K562 (cell line): ENCODE results near the gene RACGAP1. TPM values are rescaled to one million over a fixed set of nuclear protein-coding genes. Genes with fewer than 3 reads are reported as not detected.

Experiments
- ATAC-seq: fragments of 200-7000 bp; cut with Tn5 transposase; 3 replicates; pipeline ENCODE4 v1.9.1; 2020; ENCODE audit warnings: moderate library complexity
- BruUV-seq: library from RNA; stranded (reverse); fragments of 400-500 nt; replicated peaks from 2 replicates; lab custom pipeline; 2021; lab: Mats Ljungman, UMichigan
- CTCF ChIA-PET: fragments of 300-600 bp; formaldehyde crosslinking; extraction: SDS; loops from one replicate; lab custom pipeline; 2021; ENCODE audit warnings: low intra/inter-chr PET ratio; lab: Yijun Ruan, JAX
- POLR2A ChIA-PET: fragments of 300-600, 350-650 bp; sonication (Branson Sonifier 250); formaldehyde crosslinking; extraction: SDS; loops from one replicate; lab custom pipeline; 2021; ENCODE audit warnings: antibody characterized with exemption, inconsistent platforms; lab: Yijun Ruan, JAX
- DNase-seq, 4 experiments: peaks; one replicate each; pipeline versions ENCODE4 v3.0.0 to v3.0.0-alpha.2; 2011 to 2018; ENCODE audit warnings: low spot score in 3 of 4, mixed read lengths in 3 of 4; ENCODE audit errors: extremely low read depth in 1 of 4
- FAIRE-seq: peaks from 2 replicates; lab custom pipeline; 2011; peaks lifted over from hg19 to GRCh38; lab: Jason Lieb, UNC
- H2AFZ ChIP-seq: 2 replicates; pipeline ENCODE4 v1.6.0; 2011; ENCODE audit warnings: low read depth, low read length, control low read depth, inconsistent platforms
- H3K27ac ChIP-seq: fragments of 200-600 bp; 3 replicates; pipeline ENCODE4 v1.8.0; 2011; ENCODE audit warnings: low read depth, mild to moderate bottlenecking, control low read depth, inconsistent platforms, low read length, moderate library complexity, mixed read lengths; ENCODE audit errors: extremely low read depth
- H3K27me3 ChIP-seq, 2 experiments: fragments of 300-600 bp in 1 of 2; 2 replicates in 1 of 2; 3 replicates in 1 of 2; pipeline versions ENCODE4 v1.6.0 to v1.8.0; 2011; ENCODE audit warnings: inconsistent platforms in 2 of 2, low read length in 2 of 2, mild to moderate bottlenecking in 1 of 2, mixed read lengths in 1 of 2, moderate library complexity in 1 of 2; ENCODE audit not compliant: control insufficient read depth in 2 of 2, insufficient read depth in 2 of 2
- H3K36me3 ChIP-seq: fragments of 300-600 bp; 3 replicates; pipeline ENCODE4 v1.8.0; 2011; ENCODE audit warnings: mild to moderate bottlenecking, low read length, inconsistent platforms; ENCODE audit not compliant: control insufficient read depth, insufficient read depth
- H3K4me1 ChIP-seq, 2 experiments: fragments of 200-600 bp in 1 of 2; replicated peaks in 1 of 2; 2 replicates in 1 of 2; 3 replicates in 1 of 2; pipeline versions ENCODE4 v1.5.1 to v1.8.0; 2011; ENCODE audit warnings: inconsistent platforms in 2 of 2, low read length in 2 of 2, mild to moderate bottlenecking in 1 of 2, mixed read lengths in 1 of 2, moderate library complexity in 1 of 2; ENCODE audit not compliant: control insufficient read depth in 2 of 2, insufficient read depth in 2 of 2
- H3K4me2 ChIP-seq: 2 replicates; pipeline ENCODE4 v1.6.1; 2011; ENCODE audit warnings: low read length, control low read depth, inconsistent platforms, mixed read lengths; ENCODE audit not compliant: insufficient read depth
- H3K4me3 ChIP-seq: fragments of 200-600 bp; sonication (generic), shearing (Covaris generic); 2 replicates; pipeline ENCODE4 v1.5.1; 2016; ENCODE audit warnings: control low read depth, inconsistent platforms
- H3K79me2 ChIP-seq: fragments of 200-600 bp; 3 replicates; pipeline ENCODE4 v1.8.0; 2011; ENCODE audit warnings: low read length, inconsistent platforms; ENCODE audit not compliant: control insufficient read depth, insufficient read depth
- H3K9ac ChIP-seq, 2 experiments: 2 replicates each; pipeline versions ENCODE4 v1.6.0 to v1.6.1; 2011; ENCODE audit warnings: low read depth in 2 of 2, low read length in 2 of 2, control low read depth in 1 of 2, inconsistent platforms in 1 of 2, mild to moderate bottlenecking in 1 of 2, mixed read lengths in 1 of 2; ENCODE audit not compliant: insufficient read depth in 1 of 2
- H3K9me1 ChIP-seq: one replicate; pipeline ENCODE4 v1.6.0; 2011; ENCODE audit warnings: inconsistent platforms, mild to moderate bottlenecking, low read length, moderate library complexity; ENCODE audit not compliant: control insufficient read depth, insufficient read depth
- H3K9me3 ChIP-seq: replicated peaks from 2 replicates; pipeline ENCODE4 v1.5.1; 2011; ENCODE audit warnings: low read depth, low read length, inconsistent platforms; ENCODE audit not compliant: control insufficient read depth, insufficient read depth
- H4K20me1 ChIP-seq: replicated peaks from 2 replicates; pipeline ENCODE4 v1.6.1; 2011; ENCODE audit warnings: low read length, inconsistent platforms, mixed read lengths; ENCODE audit not compliant: control insufficient read depth, insufficient read depth
- NR2C1 ChIP-seq, 2 experiments: fragments of 450-650 bp; IDR thresholded peaks; 2 replicates each; pipeline ENCODE4 v1.6.1; 2017; ENCODE audit warnings: mild to moderate bottlenecking in 2 of 2, antibody characterized with exemption in 1 of 2, inconsistent platforms in 1 of 2, missing compliant biosample characterization in 1 of 2, missing genetic modification characterization in 1 of 2
- TCF7 ChIP-seq: sonication (generic); IDR thresholded peaks from 2 replicates; pipeline ENCODE4 v1.6.1; 2016; ENCODE audit warnings: antibody characterized with exemption, borderline replicate concordance
- ZNF644 ChIP-seq: fragments of 200-800 bp; sonication (Bioruptor generic); IDR thresholded peaks from 2 replicates; pipeline ENCODE4 v1.6.1; 2016; ENCODE audit warnings: low read depth, missing genetic modification characterization, missing compliant biosample characterization
- WGBS: fragments of 100-300 bp; shearing (Covaris generic); methylation state at CpG from one replicate; pipeline ENCODE4 v1.1.6; 2016; ENCODE audit warnings: low coverage, mixed read lengths; ENCODE audit not compliant: insufficient coverage; ENCODE audit errors: missing lambda C conversion rate; 5-methylcytosine and 5-hydroxymethylcytosine counted together
- in situ Hi-C: fragments of 300-500 bp; cut with MboI; formaldehyde crosslinking; loops from 4 replicates; pipeline ENCODE4 v1.15.0; 2018; ENCODE audit warnings: inconsistent platforms, mixed read lengths
- intact Hi-C: fragments of 100-400 bp; cut with micrococcal nuclease; formaldehyde crosslinking; loops from 2 replicates; pipeline ENCODE4 v1.14.2; 2022
- polyA plus RNA-seq, 8 experiments: library from polyadenylated mRNA; depleted of rRNA in 4 of 8; stranded (reverse) in 5 of 8; unstranded in 3 of 8; fragments of >200 nt; fragmentation: Nextera tagmentation in 2 of 8; fragmentation: Illumina TruSeq in 1 of 8; extraction: Ambion mirVana in 2 of 8; extraction: Trizol in 1 of 8; gene quantifications; 2 replicates each; pipeline versions ENCODE4 v1.2.1 to v1.2.3, GENCODE V29; 2011 to 2014; ENCODE audit warnings: inconsistent platforms in 1 of 8, missing spikeins in 1 of 8
- total RNA-seq, 7 experiments: library from RNA; depleted of rRNA in 6 of 7; stranded (reverse); fragments of >200 nt in 6 of 7; fragmentation: Illumina TruSeq in 2 of 7; extraction: Trizol in 2 of 7; gene quantifications; 2 replicates each; pipeline versions ENCODE4 v1.2.1 to v1.2.3, GENCODE V29; 2011 to 2021; ENCODE audit warnings: low replicate concordance in 1 of 7
- TF ChIP-seq, protein P1 (sequence below): fragments of 450-650 bp; formaldehyde crosslinking; IDR thresholded peaks from 2 replicates; pipeline ENCODE4 v1.4.0; 2020; ENCODE audit warnings: mild to moderate bottlenecking, moderate library complexity
- TF ChIP-seq, protein P2 (sequence below): fragments of 450-650 bp; formaldehyde crosslinking; IDR thresholded peaks from 2 replicates; pipeline ENCODE4 v1.4.0; 2022; ENCODE audit warnings: missing genetic modification characterization
- TF ChIP-seq, protein P3 (sequence below): fragments of 450-650 bp; IDR thresholded peaks from 2 replicates; pipeline ENCODE4 v1.6.1; 2016; ENCODE audit warnings: mild to moderate bottlenecking, moderate library complexity

The RACGAP1 gene
- total and polyA plus RNA-seq, 9 of the 15 experiments (the other 6 are each of a cell fraction or from before 2014, with no cell fraction given) = 56.4 to 92.9 (median 71.8) TPM

DNA sequence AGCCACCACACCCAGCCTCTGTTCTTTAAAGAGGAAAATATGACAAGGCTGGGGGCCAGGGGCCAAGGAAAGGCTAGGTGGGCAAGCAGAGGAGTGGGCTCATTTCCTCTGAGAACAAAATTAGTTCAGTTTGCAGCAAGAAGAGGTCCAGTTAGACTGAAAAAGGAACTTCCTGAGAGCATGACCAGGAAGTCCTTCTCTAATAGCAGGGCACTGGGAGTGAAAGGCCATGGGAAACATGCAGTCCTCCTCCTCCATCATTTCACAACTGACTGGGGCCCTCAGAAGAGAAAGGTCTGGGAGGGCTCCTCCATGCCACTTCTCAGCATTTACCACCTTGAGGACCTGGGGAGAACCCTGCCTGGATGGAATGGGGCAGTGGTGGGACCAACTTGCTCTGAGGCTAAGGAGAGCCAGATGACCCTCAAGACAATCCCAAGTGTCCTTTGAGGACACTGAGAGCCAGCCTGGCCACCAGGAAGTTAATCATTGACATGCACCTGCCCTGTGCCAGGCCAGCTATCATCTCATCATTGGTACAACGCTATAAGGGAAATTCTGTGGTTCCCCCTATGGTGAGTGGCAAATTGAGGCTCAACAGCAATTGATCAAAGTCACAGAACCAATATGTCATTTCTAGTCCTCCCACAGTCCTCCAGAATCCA is 72.8 kb downstream of the RACGAP1 start:
- Histone ChIP-seq H3K9ac (no peak overlapping the region), H3K4me3 (no peak overlapping the region), H3K9me3 (no peaks in the 10 kb centered on the region), H4K20me1 (no peaks in the 10 kb centered on the region), H3K79me2 (no peaks in the 10 kb centered on the region), H3K27me3 (peaks cover 11 to 43% of the 10 kb centered on the region in 2 experiments; a peak in 3 of 5 replicates), H3K9me1 (no peaks in the 10 kb centered on the region), H2AFZ (no peak overlapping the region), H3K4me1 (peaks cover 0 to 25% of the 10 kb centered on the region in 2 experiments; a peak in 2 of 5 replicates), H3K36me3 (no peaks in the 10 kb centered on the region), H3K4me2 (no peak overlapping the region), H3K27ac (no peak overlapping the region)
- DNase-seq = no peak
- ChIA-PET POLR2A (interaction anchor here (0.6 kb wide), 1 partner anchor 13 kb away, joined by 4 read pairs; no protein-coding TSS in a partner anchor), CTCF (no interaction called here)
- ATAC-seq = no peak
- in situ Hi-C loops (no loop called here), intact Hi-C loops (no loop called here)
- no peak for FAIRE-seq
- BruUV-seq = no TSS peak
- WGBS = 0% methylated on average over 1 of the region's 1 CpG
- TF ChIP-seq TCF7 (no peak), ZNF644 (no peak), NR2C1 (IDR thresholded peaks at IDR 0.05) (no peak), NR2C1 (tag; IDR thresholded peaks at IDR 0.05) (no peak)
- TF ChIP-seq, protein P1, sequence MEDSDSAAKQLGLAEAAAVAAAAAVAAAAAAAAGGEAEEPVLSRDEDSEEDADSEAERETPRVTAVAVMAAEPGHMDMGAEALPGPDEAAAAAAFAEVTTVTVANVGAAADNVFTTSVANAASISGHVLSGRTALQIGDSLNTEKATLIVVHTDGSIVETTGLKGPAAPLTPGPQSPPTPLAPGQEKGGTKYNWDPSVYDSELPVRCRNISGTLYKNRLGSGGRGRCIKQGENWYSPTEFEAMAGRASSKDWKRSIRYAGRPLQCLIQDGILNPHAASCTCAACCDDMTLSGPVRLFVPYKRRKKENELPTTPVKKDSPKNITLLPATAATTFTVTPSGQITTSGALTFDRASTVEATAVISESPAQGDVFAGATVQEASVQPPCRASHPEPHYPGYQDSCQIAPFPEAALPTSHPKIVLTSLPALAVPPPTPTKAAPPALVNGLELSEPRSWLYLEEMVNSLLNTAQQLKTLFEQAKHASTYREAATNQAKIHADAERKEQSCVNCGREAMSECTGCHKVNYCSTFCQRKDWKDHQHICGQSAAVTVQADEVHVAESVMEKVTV (CRISPR knock-in tag) = no peak
- TF ChIP-seq, protein P2, sequence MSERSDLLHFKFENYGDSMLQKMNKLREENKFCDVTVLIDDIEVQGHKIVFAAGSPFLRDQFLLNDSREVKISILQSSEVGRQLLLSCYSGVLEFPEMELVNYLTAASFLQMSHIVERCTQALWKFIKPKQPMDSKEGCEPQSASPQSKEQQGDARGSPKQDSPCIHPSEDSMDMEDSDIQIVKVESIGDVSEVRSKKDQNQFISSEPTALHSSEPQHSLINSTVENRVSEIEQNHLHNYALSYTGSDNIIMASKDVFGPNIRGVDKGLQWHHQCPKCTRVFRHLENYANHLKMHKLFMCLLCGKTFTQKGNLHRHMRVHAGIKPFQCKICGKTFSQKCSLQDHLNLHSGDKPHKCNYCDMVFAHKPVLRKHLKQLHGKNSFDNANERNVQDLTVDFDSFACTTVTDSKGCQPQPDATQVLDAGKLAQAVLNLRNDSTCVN = no peak
- TF ChIP-seq, protein P3, sequence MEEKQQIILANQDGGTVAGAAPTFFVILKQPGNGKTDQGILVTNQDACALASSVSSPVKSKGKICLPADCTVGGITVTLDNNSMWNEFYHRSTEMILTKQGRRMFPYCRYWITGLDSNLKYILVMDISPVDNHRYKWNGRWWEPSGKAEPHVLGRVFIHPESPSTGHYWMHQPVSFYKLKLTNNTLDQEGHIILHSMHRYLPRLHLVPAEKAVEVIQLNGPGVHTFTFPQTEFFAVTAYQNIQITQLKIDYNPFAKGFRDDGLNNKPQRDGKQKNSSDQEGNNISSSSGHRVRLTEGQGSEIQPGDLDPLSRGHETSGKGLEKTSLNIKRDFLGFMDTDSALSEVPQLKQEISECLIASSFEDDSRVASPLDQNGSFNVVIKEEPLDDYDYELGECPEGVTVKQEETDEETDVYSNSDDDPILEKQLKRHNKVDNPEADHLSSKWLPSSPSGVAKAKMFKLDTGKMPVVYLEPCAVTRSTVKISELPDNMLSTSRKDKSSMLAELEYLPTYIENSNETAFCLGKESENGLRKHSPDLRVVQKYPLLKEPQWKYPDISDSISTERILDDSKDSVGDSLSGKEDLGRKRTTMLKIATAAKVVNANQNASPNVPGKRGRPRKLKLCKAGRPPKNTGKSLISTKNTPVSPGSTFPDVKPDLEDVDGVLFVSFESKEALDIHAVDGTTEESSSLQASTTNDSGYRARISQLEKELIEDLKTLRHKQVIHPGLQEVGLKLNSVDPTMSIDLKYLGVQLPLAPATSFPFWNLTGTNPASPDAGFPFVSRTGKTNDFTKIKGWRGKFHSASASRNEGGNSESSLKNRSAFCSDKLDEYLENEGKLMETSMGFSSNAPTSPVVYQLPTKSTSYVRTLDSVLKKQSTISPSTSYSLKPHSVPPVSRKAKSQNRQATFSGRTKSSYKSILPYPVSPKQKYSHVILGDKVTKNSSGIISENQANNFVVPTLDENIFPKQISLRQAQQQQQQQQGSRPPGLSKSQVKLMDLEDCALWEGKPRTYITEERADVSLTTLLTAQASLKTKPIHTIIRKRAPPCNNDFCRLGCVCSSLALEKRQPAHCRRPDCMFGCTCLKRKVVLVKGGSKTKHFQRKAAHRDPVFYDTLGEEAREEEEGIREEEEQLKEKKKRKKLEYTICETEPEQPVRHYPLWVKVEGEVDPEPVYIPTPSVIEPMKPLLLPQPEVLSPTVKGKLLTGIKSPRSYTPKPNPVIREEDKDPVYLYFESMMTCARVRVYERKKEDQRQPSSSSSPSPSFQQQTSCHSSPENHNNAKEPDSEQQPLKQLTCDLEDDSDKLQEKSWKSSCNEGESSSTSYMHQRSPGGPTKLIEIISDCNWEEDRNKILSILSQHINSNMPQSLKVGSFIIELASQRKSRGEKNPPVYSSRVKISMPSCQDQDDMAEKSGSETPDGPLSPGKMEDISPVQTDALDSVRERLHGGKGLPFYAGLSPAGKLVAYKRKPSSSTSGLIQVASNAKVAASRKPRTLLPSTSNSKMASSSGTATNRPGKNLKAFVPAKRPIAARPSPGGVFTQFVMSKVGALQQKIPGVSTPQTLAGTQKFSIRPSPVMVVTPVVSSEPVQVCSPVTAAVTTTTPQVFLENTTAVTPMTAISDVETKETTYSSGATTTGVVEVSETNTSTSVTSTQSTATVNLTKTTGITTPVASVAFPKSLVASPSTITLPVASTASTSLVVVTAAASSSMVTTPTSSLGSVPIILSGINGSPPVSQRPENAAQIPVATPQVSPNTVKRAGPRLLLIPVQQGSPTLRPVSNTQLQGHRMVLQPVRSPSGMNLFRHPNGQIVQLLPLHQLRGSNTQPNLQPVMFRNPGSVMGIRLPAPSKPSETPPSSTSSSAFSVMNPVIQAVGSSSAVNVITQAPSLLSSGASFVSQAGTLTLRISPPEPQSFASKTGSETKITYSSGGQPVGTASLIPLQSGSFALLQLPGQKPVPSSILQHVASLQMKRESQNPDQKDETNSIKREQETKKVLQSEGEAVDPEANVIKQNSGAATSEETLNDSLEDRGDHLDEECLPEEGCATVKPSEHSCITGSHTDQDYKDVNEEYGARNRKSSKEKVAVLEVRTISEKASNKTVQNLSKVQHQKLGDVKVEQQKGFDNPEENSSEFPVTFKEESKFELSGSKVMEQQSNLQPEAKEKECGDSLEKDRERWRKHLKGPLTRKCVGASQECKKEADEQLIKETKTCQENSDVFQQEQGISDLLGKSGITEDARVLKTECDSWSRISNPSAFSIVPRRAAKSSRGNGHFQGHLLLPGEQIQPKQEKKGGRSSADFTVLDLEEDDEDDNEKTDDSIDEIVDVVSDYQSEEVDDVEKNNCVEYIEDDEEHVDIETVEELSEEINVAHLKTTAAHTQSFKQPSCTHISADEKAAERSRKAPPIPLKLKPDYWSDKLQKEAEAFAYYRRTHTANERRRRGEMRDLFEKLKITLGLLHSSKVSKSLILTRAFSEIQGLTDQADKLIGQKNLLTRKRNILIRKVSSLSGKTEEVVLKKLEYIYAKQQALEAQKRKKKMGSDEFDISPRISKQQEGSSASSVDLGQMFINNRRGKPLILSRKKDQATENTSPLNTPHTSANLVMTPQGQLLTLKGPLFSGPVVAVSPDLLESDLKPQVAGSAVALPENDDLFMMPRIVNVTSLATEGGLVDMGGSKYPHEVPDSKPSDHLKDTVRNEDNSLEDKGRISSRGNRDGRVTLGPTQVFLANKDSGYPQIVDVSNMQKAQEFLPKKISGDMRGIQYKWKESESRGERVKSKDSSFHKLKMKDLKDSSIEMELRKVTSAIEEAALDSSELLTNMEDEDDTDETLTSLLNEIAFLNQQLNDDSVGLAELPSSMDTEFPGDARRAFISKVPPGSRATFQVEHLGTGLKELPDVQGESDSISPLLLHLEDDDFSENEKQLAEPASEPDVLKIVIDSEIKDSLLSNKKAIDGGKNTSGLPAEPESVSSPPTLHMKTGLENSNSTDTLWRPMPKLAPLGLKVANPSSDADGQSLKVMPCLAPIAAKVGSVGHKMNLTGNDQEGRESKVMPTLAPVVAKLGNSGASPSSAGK = no peak
